ENCODE data around the gene ALS2CL. TPM values are rescaled to one million over a fixed set of nuclear protein-coding genes. Genes with fewer than 3 reads are reported as not detected.

The ALS2CL gene
- total RNA-seq, 2 donors from 2014 or later: 21.1 to 38.4 TPM

- Mint-ChIP-seq H3K27me3 (peaks cover 20% of the 10 kb centered on the region), H3K36me3 (ENCODE audit: low read depth) (no peaks in the 10 kb centered on the region), H3K27ac (no peak overlapping the region), H3K4me1 (peaks cover 16% of the 10 kb centered on the region), H3K4me3 (no peak overlapping the region)
- ATAC-seq (no peak), DNase-seq (no peak)
- no peaks in the 10 kb centered on the region for H3K9me3 ChIP-seq (ENCODE audit: control insufficient read depth, low read length, poor library complexity, severe bottlenecking)
These were observed 27.0 kb downstream of the ALS2CL start for GRCh38 chr3:46666453-46666845.

- ATAC-seq: no peak
- H3K27ac Mint-ChIP-seq: no peak overlapping the region
- no peak overlapping the region for H3K4me3 Mint-ChIP-seq
- peaks cover 16% of the 10 kb centered on the region for H3K4me1 Mint-ChIP-seq
- no peak for DNase-seq
- H3K9me3 ChIP-seq (ENCODE audit: control insufficient read depth, low read length, poor library complexity, severe bottlenecking): no peaks in the 10 kb centered on the region
- H3K27me3 Mint-ChIP-seq: peaks cover 20% of the 10 kb centered on the region
- H3K36me3 Mint-ChIP-seq (ENCODE audit: low read depth): no peaks in the 10 kb centered on the region
These were observed 27.6 kb downstream of the ALS2CL start for GRCh38 chr3:46665763-46666452.

- Mint-ChIP-seq H3K27ac (no peak overlapping the region), H3K36me3 (ENCODE audit: low read depth) (no peaks in the 10 kb centered on the region), H3K4me3 (no peak overlapping the region), H3K4me1 (peaks cover 16% of the 10 kb centered on the region), H3K27me3 (peaks cover 20% of the 10 kb centered on the region)
- no peaks in the 10 kb centered on the region for H3K9me3 ChIP-seq (ENCODE audit: control insufficient read depth, low read length, poor library complexity, severe bottlenecking)
- ATAC-seq (no peak), DNase-seq (no peak)
These were observed 28.3 kb downstream of the ALS2CL start for GRCh38 chr3:46664971-46665762.

GRCh38 chr3:46664188-46664970 is 29.1 kb downstream of the ALS2CL start:
- H3K9me3 ChIP-seq (ENCODE audit: control insufficient read depth, low read length, poor library complexity, severe bottlenecking): no peaks in the 10 kb centered on the region
- Mint-ChIP-seq H3K27ac (no peak overlapping the region), H3K36me3 (ENCODE audit: low read depth) (no peaks in the 10 kb centered on the region), H3K4me3 (no peak overlapping the region), H3K27me3 (peaks cover 27% of the 10 kb centered on the region), H3K4me1 (peaks cover 14% of the 10 kb centered on the region)
- no peak for ATAC-seq
- DNase-seq: no peak

GRCh38 chr3:46663591-46664135 is 29.8 kb downstream of the ALS2CL start:
- Mint-ChIP-seq H3K4me1 (peaks cover 14% of the 10 kb centered on the region), H3K27ac (peak overlapping the region; percentile 91), H3K36me3 (ENCODE audit: low read depth) (no peaks in the 10 kb centered on the region), H3K27me3 (peaks cover 32% of the 10 kb centered on the region), H3K4me3 (no peak overlapping the region)
- DNase-seq (no peak), ATAC-seq (no peak)
- no peaks in the 10 kb centered on the region for H3K9me3 ChIP-seq (ENCODE audit: control insufficient read depth, low read length, poor library complexity, severe bottlenecking)

- peaks cover 13% of the 10 kb centered on the region for H3K4me1 Mint-ChIP-seq
- no peaks in the 10 kb centered on the region for H3K36me3 Mint-ChIP-seq (ENCODE audit: low read depth)
- no peak overlapping the region for H3K4me3 Mint-ChIP-seq
- H3K27ac Mint-ChIP-seq: peak overlapping the region; percentile 91
- no peaks in the 10 kb centered on the region for H3K9me3 ChIP-seq (ENCODE audit: control insufficient read depth, low read length, poor library complexity, severe bottlenecking)
- ATAC-seq (no peak), DNase-seq (no peak)
- peaks cover 32% of the 10 kb centered on the region for H3K27me3 Mint-ChIP-seq
These were observed 30.5 kb downstream of the ALS2CL start for GRCh38 chr3:46662771-46663551.

GRCh38 chr3:46661776-46662766 is 31.4 kb downstream of the ALS2CL start:
- H3K27me3 Mint-ChIP-seq: peaks cover 32% of the 10 kb centered on the region

GRCh38 chr3:46660543-46661523 is 32.6 kb downstream of the ALS2CL start:
- H3K9me3 ChIP-seq (ENCODE audit: control insufficient read depth, low read length, poor library complexity, severe bottlenecking): no peaks in the 10 kb centered on the region
- Mint-ChIP-seq H3K27ac (no peak overlapping the region), H3K27me3 (peaks cover 32% of the 10 kb centered on the region), H3K4me1 (peaks cover 12% of the 10 kb centered on the region), H3K4me3 (no peak overlapping the region), H3K36me3 (ENCODE audit: low read depth) (no peaks in the 10 kb centered on the region)
- DNase-seq: no peak
- no peak for ATAC-seq

More at GRCh38 chr3:46661776-46662766, 31.4 kb downstream of the ALS2CL start:
- no peaks in the 10 kb centered on the region for H3K9me3 ChIP-seq (ENCODE audit: control insufficient read depth, low read length, poor library complexity, severe bottlenecking)
- Mint-ChIP-seq H3K4me3 (no peak overlapping the region), H3K36me3 (ENCODE audit: low read depth) (no peaks in the 10 kb centered on the region), H3K27ac (no peak overlapping the region), H3K4me1 (peaks cover 14% of the 10 kb centered on the region)
- DNase-seq (no peak), ATAC-seq (no peak)

GRCh38 chr3:46660003-46660402 is 33.5 kb downstream of the ALS2CL start:
- no peak overlapping the region for H3K4me3 Mint-ChIP-seq
- peaks cover 37% of the 10 kb centered on the region for H3K27me3 Mint-ChIP-seq
- ATAC-seq (no peak), DNase-seq (no peak)
- no peaks in the 10 kb centered on the region for H3K9me3 ChIP-seq (ENCODE audit: control insufficient read depth, low read length, poor library complexity, severe bottlenecking)
- no peaks in the 10 kb centered on the region for H3K36me3 Mint-ChIP-seq (ENCODE audit: low read depth)
- H3K4me1 Mint-ChIP-seq: peaks cover 12% of the 10 kb centered on the region
- H3K27ac Mint-ChIP-seq: no peak overlapping the region

GRCh38 chr3:46659285-46659684 is 34.2 kb downstream of the ALS2CL start:
- ATAC-seq: no peak
- no peaks in the 10 kb centered on the region for H3K9me3 ChIP-seq (ENCODE audit: control insufficient read depth, low read length, poor library complexity, severe bottlenecking)
- no peak for DNase-seq
- H3K27ac Mint-ChIP-seq: no peak overlapping the region
- peaks cover 12% of the 10 kb centered on the region for H3K4me1 Mint-ChIP-seq
- H3K36me3 Mint-ChIP-seq (ENCODE audit: low read depth): no peaks in the 10 kb centered on the region
- H3K27me3 Mint-ChIP-seq: peaks cover 42% of the 10 kb centered on the region
- no peak overlapping the region for H3K4me3 Mint-ChIP-seq

Measured in T-helper 17 cell (primary cell).